GM23248 (cell line): ENCODE measurements around the gene UIMC1.

Source experiments
- EZH2 ChIP-seq: fragments of 200-600 bp; sonication (generic); IDR thresholded peaks from 2 replicates; pipeline ENCODE4 v1.6.1; 2018; ENCODE audit warnings: antibody characterized with exemption, mild to moderate bottlenecking; ENCODE audit not compliant: insufficient read depth, poor library complexity, severe bottlenecking
- EZH2phosphoT487 ChIP-seq: fragments of 200-600 bp; sonication (generic); IDR thresholded peaks from 2 replicates; pipeline ENCODE4 v1.6.1; 2018; ENCODE audit warnings: antibody characterized with exemption, moderate library complexity, mild to moderate bottlenecking, low read depth; ENCODE audit not compliant: insufficient read depth

- TF ChIP-seq EZH2phosphoT487 = no peak
- TF ChIP-seq EZH2 = no peak
Observed at GRCh38 chr5:176882567-176882903, 124.0 kb downstream of the UIMC1 start.
